Measurements from ENCODE around the gene ANP32E.
A peak's percentile ranks its signal among the peaks of the same experiment; 100 is the strongest.

The ANP32E gene

GRCh38 chr1:150180474-150180873 lies 55.4 kb downstream of the ANP32E start:
- H3K4me3 ChIP-seq (replicated peaks in 1 of 2; ENCODE audit: low read depth in 2 of 2, low read length in 2 of 2): no peak overlapping the region

GRCh38 chr1:150179867-150180266 lies 56.0 kb downstream of the ANP32E start:
- H3K4me3 ChIP-seq (replicated peaks in 1 of 2; ENCODE audit: low read depth in 2 of 2, low read length in 2 of 2): no peak overlapping the region
- no peak for DNase-seq (ENCODE audit: low read depth in 2 of 2)
- TF ChIP-seq CTCF (IDR thresholded peaks at IDR 0.05; ENCODE audit: low read depth, low read length): no peak

More at GRCh38 chr1:150180474-150180873, 55.4 kb downstream of the ANP32E start:
- no peak for DNase-seq (ENCODE audit: low read depth in 2 of 2)
- TF ChIP-seq CTCF (IDR thresholded peaks at IDR 0.05; ENCODE audit: low read depth, low read length): no peak

GRCh38 chr1:150178548-150178947 lies 57.4 kb downstream of the ANP32E start:
- no peak overlapping the region for H3K4me3 ChIP-seq (replicated peaks in 1 of 2; ENCODE audit: low read depth in 2 of 2, low read length in 2 of 2)
- no peak for DNase-seq (ENCODE audit: low read depth in 2 of 2)
- no peak for TF ChIP-seq CTCF (IDR thresholded peaks at IDR 0.05; ENCODE audit: low read depth, low read length)

- no peak overlapping the region for H3K4me3 ChIP-seq (replicated peaks in 1 of 2; ENCODE audit: low read depth in 2 of 2, low read length in 2 of 2)
- DNase-seq (ENCODE audit: low read depth in 2 of 2): peak in 1 of 2 donors; percentile 50
- TF ChIP-seq CTCF (IDR thresholded peaks at IDR 0.05; ENCODE audit: low read depth, low read length): no peak
Measured at GRCh38 chr1:150176593-150176992, 59.3 kb downstream of the ANP32E start.

GRCh38 chr1:150173141-150173585 lies 62.7 kb downstream of the ANP32E start:
- no peak for TF ChIP-seq CTCF (IDR thresholded peaks at IDR 0.05; ENCODE audit: low read depth, low read length)
- DNase-seq (ENCODE audit: low read depth in 2 of 2): no peak
- no peak overlapping the region for H3K4me3 ChIP-seq (replicated peaks in 1 of 2; ENCODE audit: low read depth in 2 of 2, low read length in 2 of 2)

GRCh38 chr1:150171801-150172200 lies 64.1 kb downstream of the ANP32E start:
- no peak for TF ChIP-seq CTCF (IDR thresholded peaks at IDR 0.05; ENCODE audit: low read depth, low read length)
- no peak overlapping the region for H3K4me3 ChIP-seq (replicated peaks in 1 of 2; ENCODE audit: low read depth in 2 of 2, low read length in 2 of 2)
- DNase-seq (ENCODE audit: low read depth in 2 of 2): no peak

GRCh38 chr1:150168960-150169601 lies 66.8 kb downstream of the ANP32E start:
- DNase-seq (ENCODE audit: low read depth in 2 of 2): peak; percentile 71 to 75
- H3K4me3 ChIP-seq (replicated peaks in 1 of 2; ENCODE audit: low read depth in 2 of 2, low read length in 2 of 2): no peak overlapping the region

More at GRCh38 chr1:150168960-150169601, 66.8 kb downstream of the ANP32E start:
- peak; percentile 86 for TF ChIP-seq CTCF (IDR thresholded peaks at IDR 0.05; ENCODE audit: low read depth, low read length)
